ENCODE results near the gene FGF12.

The FGF12 gene

DNA sequence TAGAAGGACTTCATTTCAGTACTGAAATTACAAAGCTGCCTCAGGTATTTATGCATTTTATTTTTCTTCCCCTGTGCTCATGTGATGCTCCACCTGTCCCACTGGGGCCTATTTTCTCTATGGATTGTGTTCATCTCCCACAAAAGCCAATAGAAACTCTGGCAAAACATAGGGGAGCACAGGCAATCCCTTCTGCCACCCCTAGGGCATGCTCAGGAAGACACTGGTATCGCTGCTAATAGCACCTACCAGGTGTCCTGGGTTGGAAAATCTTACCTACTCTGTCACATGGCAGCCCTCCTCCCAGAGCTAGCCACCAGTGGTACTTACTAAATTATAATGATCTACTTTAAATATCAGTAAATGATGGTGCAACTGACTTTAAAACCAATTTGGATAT, 427.4 kb downstream of the FGF12 start:
- no peak for ATAC-seq (ENCODE audit: low read depth)
- no peaks in the 10 kb centered on the region for H3K4me1 ChIP-seq (ENCODE audit: insufficient read depth, poor library complexity, severe bottlenecking)
- TF ChIP-seq, protein P1, sequence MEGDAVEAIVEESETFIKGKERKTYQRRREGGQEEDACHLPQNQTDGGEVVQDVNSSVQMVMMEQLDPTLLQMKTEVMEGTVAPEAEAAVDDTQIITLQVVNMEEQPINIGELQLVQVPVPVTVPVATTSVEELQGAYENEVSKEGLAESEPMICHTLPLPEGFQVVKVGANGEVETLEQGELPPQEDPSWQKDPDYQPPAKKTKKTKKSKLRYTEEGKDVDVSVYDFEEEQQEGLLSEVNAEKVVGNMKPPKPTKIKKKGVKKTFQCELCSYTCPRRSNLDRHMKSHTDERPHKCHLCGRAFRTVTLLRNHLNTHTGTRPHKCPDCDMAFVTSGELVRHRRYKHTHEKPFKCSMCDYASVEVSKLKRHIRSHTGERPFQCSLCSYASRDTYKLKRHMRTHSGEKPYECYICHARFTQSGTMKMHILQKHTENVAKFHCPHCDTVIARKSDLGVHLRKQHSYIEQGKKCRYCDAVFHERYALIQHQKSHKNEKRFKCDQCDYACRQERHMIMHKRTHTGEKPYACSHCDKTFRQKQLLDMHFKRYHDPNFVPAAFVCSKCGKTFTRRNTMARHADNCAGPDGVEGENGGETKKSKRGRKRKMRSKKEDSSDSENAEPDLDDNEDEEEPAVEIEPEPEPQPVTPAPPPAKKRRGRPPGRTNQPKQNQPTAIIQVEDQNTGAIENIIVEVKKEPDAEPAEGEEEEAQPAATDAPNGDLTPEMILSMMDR (IDR thresholded peaks at IDR 0.05; ENCODE audit: poor library complexity, severe bottlenecking) = no peak
- H3K4me3 ChIP-seq (ENCODE audit: severe bottlenecking) = no peak overlapping the region
- DNase-seq (ENCODE audit: low spot score) = no peak
- H3K27ac ChIP-seq (ENCODE audit: poor library complexity, severe bottlenecking) = no peak overlapping the region
- H3K9me3 ChIP-seq (ENCODE audit: severe bottlenecking) = no peaks in the 10 kb centered on the region
- H3K27me3 ChIP-seq (ENCODE audit: insufficient read depth, poor library complexity, severe bottlenecking) = no peaks in the 10 kb centered on the region
- H3K36me3 ChIP-seq (ENCODE audit: low read depth) = no peaks in the 10 kb centered on the region

DNA sequence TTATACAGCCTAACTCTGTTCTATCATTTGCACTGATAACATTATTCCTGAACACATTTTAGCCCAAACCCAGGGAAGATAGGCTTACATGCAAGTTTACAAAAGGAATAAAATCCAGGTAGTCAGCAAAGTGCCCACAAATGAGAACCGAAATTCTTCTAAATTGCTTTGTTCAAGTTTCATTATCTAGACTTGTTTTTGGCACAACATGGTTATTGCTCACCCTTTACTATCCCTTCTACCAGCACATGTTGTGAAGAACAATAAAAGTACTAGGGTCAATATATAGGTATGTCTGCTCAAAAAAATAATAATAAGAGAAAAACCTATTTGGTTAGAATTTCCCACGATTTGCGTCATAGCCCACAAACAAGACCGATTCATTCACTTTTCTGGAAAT, 430.5 kb downstream of the FGF12 start:
- Histone ChIP-seq H3K27ac (ENCODE audit: poor library complexity, severe bottlenecking) (no peak overlapping the region), H3K4me3 (ENCODE audit: severe bottlenecking) (no peak overlapping the region), H3K27me3 (ENCODE audit: insufficient read depth, poor library complexity, severe bottlenecking) (no peaks in the 10 kb centered on the region), H3K9me3 (ENCODE audit: severe bottlenecking) (no peaks in the 10 kb centered on the region), H3K4me1 (ENCODE audit: insufficient read depth, poor library complexity, severe bottlenecking) (no peaks in the 10 kb centered on the region), H3K36me3 (ENCODE audit: low read depth) (no peaks in the 10 kb centered on the region)
- TF ChIP-seq, protein P1 (IDR thresholded peaks at IDR 0.05; ENCODE audit: poor library complexity, severe bottlenecking) = no peak
- ATAC-seq (ENCODE audit: low read depth) (no peak), DNase-seq (ENCODE audit: low spot score) (no peak)

- ATAC-seq (ENCODE audit: low read depth) = no peak
- no peaks in the 10 kb centered on the region for H3K4me1 ChIP-seq (ENCODE audit: insufficient read depth, poor library complexity, severe bottlenecking)
- no peak for DNase-seq (ENCODE audit: low spot score)
- no peak overlapping the region for H3K4me3 ChIP-seq (ENCODE audit: severe bottlenecking)
- H3K9me3 ChIP-seq (ENCODE audit: severe bottlenecking) = no peaks in the 10 kb centered on the region
- no peaks in the 10 kb centered on the region for H3K36me3 ChIP-seq (ENCODE audit: low read depth)
- TF ChIP-seq, protein P1 (IDR thresholded peaks at IDR 0.05; ENCODE audit: poor library complexity, severe bottlenecking) = no peak
- no peaks in the 10 kb centered on the region for H3K27me3 ChIP-seq (ENCODE audit: insufficient read depth, poor library complexity, severe bottlenecking)
- H3K27ac ChIP-seq (ENCODE audit: poor library complexity, severe bottlenecking) = no peak overlapping the region
These were observed 442.8 kb downstream of the FGF12 start for GRCh38 chr3:192284443-192285072.

- TF ChIP-seq, protein P1 (IDR thresholded peaks at IDR 0.05; ENCODE audit: poor library complexity, severe bottlenecking) = no peak
- H3K4me1 ChIP-seq (ENCODE audit: insufficient read depth, poor library complexity, severe bottlenecking) = no peaks in the 10 kb centered on the region
- no peak overlapping the region for H3K4me3 ChIP-seq (ENCODE audit: severe bottlenecking)
- ATAC-seq (ENCODE audit: low read depth) (no peak), DNase-seq (ENCODE audit: low spot score) (no peak)
- no peaks in the 10 kb centered on the region for H3K36me3 ChIP-seq (ENCODE audit: low read depth)
- H3K27me3 ChIP-seq (ENCODE audit: insufficient read depth, poor library complexity, severe bottlenecking) = no peaks in the 10 kb centered on the region
- no peaks in the 10 kb centered on the region for H3K9me3 ChIP-seq (ENCODE audit: severe bottlenecking)
- no peak overlapping the region for H3K27ac ChIP-seq (ENCODE audit: poor library complexity, severe bottlenecking)
These were observed 446.0 kb downstream of the FGF12 start for GRCh38 chr3:192281207-192281880.

- no peak overlapping the region for H3K4me3 ChIP-seq (ENCODE audit: severe bottlenecking)
- TF ChIP-seq, protein P1 (IDR thresholded peaks at IDR 0.05; ENCODE audit: poor library complexity, severe bottlenecking) = no peak
- no peaks in the 10 kb centered on the region for H3K27me3 ChIP-seq (ENCODE audit: insufficient read depth, poor library complexity, severe bottlenecking)
- H3K27ac ChIP-seq (ENCODE audit: poor library complexity, severe bottlenecking) = no peak overlapping the region
- no peaks in the 10 kb centered on the region for H3K9me3 ChIP-seq (ENCODE audit: severe bottlenecking)
- DNase-seq (ENCODE audit: low spot score) = no peak
- H3K36me3 ChIP-seq (ENCODE audit: low read depth) = no peaks in the 10 kb centered on the region
- no peak for ATAC-seq (ENCODE audit: low read depth)
- H3K4me1 ChIP-seq (ENCODE audit: insufficient read depth, poor library complexity, severe bottlenecking) = no peaks in the 10 kb centered on the region
These were observed 447.7 kb downstream of the FGF12 start for GRCh38 chr3:192279664-192280063.
